GM21367 (cell line): ENCODE measurements around the gene ADGRA1.
"Not testable (repeated sequence)": the region's sequence is repeated elsewhere in the genome, so short reads cannot be mapped to it uniquely, and the experiment has no call there.

Source experiments
- ATAC-seq: cut with Tn5 transposase; IDR thresholded peaks from one replicate; pipeline ENCODE4 v1.9.1; 2021; ENCODE audit not compliant: unreplicated experiment

The ADGRA1 gene

GRCh38 chr10:133087679-133088178 is at the start of gene ADGRA1:
Gene ADGRA1, plus strand, starts transcription at chr10:133087924. Its CDS starts 986 bp downstream, at chr10:133088910.
- ATAC-seq: no peak

- ATAC-seq: no peak
These were observed 49.5 kb upstream of the ADGRA1 start for GRCh38 chr10:133038036-133038823.

DNA sequence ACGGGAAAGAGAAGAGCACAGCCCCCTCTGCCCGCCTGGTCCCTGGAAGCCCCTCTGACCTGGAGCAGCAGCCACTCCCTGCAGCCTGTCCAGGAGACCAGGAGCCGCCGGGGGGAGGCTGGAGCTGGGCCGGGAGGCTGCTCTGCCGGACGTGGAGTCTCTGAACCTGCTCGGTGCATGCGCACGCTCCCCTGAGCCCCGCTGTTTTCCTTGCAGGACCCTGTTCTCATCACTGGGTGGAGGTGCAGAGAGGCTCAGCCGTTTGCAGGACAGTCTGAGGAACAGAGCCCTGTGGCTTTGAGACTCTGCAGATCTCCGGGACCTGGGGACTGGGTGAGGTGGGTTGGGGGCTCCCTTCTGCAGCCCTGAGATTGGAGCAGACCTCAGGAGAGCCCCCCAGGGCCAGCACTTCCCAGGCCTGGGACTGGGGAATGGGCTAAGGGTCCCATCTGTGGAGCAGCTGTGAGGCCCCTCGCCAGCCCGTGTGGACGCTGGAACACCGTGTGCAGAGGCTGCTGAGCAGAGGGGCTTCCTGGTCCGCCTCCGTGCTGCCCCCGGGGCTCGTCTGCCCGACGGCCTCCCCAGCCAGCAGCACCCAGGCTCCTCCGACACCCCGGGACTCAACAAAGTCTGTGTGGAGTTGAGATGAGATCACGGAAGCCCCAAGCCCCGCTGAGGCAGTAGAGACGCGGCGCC is 48.5 kb upstream of the ADGRA1 start:
- ATAC-seq: no peak

DNA sequence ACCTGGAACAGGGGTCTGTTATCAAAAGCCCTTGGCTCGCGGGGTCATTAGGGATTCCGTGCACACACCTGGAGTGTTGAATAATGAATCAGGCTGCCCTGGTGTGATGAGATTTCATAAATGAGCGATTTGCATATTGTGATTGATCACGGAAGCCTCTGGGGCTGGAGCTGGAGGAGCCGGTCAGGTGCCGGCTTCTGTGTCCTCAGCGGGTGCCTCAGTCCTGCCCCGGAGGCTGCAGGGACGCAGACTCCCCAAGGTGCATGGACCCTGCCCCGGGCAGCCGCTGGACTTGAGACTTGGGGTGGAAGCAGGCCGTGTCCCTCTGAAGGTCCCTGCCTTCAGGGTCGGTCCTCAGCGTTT is 47.9 kb upstream of the ADGRA1 start:
- ATAC-seq: no peak

DNA sequence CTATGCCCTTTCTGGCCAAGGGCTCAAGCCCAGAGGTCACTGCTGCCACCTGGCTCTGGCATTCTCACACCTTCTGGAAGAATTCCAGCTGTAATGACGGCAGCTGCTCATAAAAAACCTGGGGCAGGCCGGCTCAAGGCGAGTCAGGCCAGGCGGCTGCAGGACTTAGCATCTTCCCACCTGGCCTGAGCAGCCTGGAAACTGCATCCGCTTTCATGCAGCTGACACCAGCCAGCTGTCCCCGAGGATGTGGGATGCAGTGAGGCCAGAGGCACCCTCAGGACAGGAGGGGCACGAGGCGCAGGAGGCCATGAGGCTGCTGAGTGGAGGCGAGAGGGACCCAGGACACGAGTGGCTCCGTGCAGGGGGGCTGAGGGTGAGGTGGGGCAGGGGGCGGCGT is 47.5 kb upstream of the ADGRA1 start:
- no peak for ATAC-seq

DNA sequence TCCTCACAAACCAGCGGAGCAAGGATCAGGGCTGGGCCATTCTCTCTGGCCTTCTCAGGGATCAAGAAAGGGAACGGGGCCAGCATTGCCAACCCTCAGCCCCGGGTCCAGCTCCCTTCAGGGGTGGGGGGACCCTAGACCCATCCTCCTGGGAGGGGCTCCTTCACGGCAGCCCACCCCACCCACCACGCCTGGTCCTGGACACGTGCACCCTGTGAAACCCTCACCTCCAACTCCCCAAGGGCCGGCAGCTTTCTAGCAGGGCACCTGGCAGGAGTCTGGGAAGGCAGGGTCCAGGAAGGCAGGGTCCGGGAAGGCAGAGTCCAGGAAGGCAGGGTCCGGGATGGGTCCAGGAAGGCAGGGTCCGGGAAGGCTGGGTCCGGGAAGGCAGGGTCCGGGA is 46.6 kb upstream of the ADGRA1 start:
- no peak for ATAC-seq

- ATAC-seq: no peak
These were observed 45.7 kb upstream of the ADGRA1 start for GRCh38 chr10:133042061-133042460.

DNA sequence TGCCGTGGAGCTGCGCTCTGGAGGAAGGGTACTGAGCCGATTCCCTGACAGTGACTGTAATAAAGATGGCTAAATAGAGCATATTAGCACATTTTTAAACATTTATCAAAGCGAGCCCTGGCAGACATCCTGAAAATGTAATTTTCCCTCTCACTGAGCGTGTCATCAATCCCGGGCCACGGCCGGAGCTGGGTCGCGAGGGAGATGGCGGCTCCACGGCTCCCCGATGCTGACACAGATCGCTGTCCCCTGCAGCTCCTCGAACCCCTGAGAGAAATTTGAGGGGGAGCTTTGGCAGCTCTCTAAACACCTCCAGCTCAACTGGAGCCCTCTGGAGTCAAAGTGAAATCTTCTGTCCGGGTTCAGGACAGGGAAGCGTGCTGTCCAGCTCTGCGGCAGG is 44.9 kb upstream of the ADGRA1 start:
- no peak for ATAC-seq

- no peak for ATAC-seq
These were observed 44.0 kb upstream of the ADGRA1 start for GRCh38 chr10:133043541-133044225.

- ATAC-seq: no peak
These were observed 43.3 kb upstream of the ADGRA1 start for GRCh38 chr10:133044401-133044811.

DNA sequence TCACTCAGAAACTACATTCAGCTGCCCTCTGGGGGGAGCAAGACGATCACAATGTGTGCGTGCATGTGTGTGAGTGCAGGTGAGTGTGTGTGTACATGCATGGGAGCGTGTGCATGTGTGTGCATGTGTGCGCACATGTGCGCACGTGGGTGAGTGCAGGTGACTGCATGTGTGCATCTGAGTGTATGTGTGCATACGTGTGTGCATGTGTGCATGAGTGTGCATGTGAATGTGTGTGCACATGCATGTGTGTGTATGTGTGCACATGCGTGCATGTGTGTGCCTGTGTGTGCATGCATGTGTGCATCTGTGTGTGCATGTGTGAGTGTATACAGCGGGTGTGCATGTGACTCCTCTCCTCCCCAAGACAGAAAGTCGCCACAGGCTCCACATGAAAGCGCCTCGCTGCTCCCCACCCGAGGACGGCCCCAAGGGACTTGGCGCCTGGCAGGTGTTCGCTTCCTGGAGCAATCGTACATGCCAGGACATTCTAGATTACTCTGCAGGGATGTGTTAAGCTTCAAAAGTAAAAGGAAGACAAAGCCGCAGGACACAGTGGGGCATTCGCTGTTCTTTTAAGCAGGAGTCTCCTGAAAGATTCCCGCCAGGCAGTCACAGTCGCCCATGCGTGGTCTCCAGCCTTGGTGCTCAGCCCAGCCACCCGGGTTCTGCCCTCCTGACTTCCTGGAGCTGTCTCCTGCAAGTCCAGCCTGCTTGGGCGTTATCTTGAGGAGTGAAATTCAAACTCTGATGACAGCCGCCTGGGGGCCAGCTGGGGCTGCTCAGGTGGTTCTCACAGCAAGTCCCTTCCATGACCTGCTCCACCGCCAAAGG is 42.0 kb upstream of the ADGRA1 start:
- ATAC-seq: no peak

GRCh38 chr10:133046390-133046765 is 41.3 kb upstream of the ADGRA1 start:
- ATAC-seq: no peak

DNA sequence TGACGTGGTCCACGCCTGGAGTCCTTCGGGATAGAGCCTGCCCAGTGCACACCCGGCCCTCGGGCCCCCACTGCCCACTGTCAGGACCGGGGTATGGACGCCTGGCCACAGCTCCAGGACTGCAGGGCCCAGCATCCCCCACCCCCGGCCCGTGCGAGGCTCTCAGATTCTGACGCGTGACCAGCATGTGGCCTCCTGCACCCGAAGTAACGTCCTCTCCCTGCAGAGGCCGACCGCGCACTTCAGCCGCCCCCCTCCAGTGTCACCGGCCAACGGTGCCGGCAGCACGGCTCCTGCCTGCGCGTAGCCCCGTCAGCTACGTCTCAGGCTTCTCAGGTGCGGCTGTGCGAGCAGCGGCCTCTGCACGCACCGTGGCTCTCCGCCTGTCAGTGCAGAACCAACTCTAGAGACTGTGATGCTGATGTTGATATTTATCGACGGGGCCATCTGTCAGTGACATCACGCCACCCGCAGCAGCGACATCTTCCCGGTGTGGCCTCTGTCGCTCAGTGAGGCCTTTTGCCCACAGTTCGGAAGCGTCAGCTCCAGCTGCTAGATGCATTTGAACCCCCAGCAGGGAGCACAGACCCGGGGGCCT is 40.1 kb upstream of the ADGRA1 start:
- ATAC-seq: no peak

- no peak for ATAC-seq
These were observed 39.5 kb upstream of the ADGRA1 start for GRCh38 chr10:133048266-133048665.

- ATAC-seq: no peak
These were observed 38.8 kb upstream of the ADGRA1 start for GRCh38 chr10:133048926-133049325.

DNA sequence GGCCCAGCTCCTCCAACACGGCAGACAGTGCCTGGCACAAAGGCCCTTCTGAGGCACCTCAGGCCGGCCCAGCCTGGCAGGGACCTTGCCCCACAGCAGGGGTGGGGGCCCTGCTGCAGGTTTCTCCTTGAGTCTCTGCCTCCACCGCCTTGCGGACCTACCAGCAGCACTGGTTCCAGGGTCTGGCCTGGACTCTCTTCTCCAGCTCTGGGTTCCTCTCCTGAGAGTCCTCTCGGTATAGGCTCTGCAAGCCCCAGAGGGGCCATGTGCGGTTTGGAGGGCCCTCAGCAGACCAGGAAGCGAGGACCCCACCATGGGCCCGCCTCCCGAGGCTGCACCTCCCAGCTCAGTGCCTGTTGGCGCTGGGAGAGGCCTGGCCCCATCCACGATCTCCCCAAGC is 38.1 kb upstream of the ADGRA1 start:
- ATAC-seq: no peak

DNA sequence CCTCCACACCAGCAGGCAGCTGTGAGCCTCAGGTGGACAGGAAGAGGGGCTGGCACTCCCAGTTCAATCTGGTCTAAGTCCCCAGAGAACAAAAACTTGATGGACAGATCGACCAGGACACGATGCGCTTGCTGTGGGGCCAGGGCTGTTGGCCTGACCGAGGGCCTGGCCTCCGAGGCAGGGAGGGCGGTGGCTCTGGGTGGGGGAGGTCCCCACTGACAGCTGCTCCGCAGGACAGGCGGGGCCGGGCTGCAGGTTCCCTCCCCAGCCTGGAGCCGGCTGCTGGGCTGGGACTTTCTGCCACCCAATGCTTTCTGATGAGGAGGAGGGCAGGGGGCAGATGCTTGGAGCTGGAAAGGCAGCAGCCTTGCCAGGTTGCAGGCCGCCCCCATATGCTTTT is 37.4 kb upstream of the ADGRA1 start:
- no peak for ATAC-seq

DNA sequence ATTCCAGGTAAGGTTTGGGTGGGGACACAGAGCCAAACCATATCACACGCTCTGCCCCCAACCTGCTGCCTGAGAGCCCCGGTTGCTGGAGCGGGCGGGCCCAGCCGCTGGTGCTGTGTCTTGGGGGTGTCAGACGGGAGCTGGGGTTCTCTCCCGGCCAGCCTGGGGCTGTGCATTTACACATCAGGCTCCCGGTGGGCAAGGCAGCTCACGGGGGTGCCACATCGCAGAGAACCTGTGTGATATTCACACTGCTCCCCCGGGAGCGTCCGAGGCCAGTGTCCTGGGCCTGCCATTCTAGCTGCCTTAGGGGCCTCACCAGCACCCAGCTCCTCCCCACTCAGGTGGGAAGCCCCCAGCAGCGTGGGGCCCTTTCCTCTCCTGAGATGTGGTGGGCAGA is 35.6 kb upstream of the ADGRA1 start:
- no peak for ATAC-seq

DNA sequence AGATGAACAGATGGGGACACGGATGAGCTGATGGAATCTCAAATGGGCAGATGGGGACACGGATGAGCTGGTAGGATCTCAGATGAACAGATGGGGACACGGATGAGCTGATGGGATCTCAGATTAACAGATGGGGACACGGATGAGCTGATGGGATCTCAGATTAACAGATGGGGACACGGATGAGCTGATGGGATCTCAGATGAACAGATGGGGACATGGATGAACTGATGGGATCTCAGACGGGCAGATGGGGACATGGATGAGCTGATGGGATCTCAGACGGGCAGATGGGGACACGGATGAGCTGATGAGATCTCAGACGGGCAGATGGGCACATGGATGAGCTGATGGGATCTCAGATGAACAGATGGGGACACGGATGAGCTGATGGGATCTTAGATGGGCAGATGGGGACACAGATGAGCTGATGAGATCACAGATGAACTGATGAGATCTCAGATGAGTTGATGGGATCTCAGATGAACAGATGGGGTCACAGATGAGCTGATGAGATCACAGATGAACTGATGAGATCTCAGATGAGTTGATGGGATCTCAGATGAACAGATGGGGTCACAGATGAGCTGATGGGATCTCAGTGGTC is 34.1 kb upstream of the ADGRA1 start:
- ATAC-seq: not testable (repeated sequence)

DNA sequence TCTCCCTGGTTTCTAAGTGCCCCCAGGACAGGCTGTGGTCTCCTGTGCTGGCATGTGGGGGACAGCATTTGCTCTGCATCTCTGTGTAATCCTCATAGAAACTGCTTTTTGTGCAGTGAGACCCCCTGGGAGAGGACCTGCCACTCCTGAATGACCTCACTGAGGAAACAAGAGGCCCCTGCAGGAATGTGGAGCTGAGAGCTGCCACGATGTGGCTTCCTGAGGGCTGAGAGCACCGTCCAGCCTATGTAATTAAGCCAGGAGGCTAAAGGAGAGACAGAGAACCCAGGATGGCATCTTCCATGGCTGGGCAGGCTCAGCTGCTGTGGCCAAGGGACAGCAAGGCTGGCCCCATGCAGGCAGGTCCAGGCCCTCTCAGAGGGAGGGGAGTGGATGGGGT is 32.3 kb upstream of the ADGRA1 start:
- no peak for ATAC-seq
